ENCODE results near the gene KCNQ1OT1. TPM values are rescaled to one million over a fixed set of nuclear protein-coding genes. Genes with fewer than 3 reads are reported as not detected.

KCNQ1OT1 gene
- total RNA-seq, 1 experiment from 2014 or later, result 1.2 TPM

DNA sequence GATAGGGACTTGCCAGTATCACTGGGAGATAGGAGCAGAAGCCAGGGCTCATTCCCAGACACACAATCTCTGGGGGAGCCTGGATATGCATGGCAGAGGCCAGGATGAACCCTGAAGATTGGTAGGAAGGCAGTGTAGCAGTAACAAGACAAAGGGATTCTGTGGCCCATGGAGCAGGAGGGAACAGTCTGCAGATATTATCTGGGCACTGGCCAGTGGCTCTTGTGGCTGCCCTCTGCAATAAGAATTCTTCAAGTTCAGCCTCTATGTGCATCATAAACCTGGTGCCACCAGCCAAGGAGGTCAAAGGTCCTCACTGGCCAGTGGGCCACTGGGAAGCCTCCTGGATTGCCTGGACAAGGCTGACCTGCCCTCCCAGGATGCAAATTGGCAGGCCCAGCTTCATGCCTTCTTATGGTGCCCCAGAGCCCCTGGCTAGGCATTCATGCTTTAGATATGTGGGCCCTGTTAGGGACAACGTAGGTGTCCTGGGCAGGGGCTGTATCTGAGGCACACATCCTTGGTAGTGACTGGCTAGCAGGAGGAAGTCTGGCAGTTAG, 29.2 kb downstream of the KCNQ1OT1 start:
- TF ChIP-seq, protein P1, sequence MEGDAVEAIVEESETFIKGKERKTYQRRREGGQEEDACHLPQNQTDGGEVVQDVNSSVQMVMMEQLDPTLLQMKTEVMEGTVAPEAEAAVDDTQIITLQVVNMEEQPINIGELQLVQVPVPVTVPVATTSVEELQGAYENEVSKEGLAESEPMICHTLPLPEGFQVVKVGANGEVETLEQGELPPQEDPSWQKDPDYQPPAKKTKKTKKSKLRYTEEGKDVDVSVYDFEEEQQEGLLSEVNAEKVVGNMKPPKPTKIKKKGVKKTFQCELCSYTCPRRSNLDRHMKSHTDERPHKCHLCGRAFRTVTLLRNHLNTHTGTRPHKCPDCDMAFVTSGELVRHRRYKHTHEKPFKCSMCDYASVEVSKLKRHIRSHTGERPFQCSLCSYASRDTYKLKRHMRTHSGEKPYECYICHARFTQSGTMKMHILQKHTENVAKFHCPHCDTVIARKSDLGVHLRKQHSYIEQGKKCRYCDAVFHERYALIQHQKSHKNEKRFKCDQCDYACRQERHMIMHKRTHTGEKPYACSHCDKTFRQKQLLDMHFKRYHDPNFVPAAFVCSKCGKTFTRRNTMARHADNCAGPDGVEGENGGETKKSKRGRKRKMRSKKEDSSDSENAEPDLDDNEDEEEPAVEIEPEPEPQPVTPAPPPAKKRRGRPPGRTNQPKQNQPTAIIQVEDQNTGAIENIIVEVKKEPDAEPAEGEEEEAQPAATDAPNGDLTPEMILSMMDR (conservative IDR thresholded peaks at IDR 0.05), result no peak
- H3K79me1 ChIP-seq (ENCODE audit: insufficient read depth, low read depth, low read length, poor library complexity, severe bottlenecking), result no peaks in the 10 kb centered on the region
- no peak overlapping the region for H4K5ac ChIP-seq (ENCODE audit: insufficient read length, low read depth, low read length)
- H3K56ac ChIP-seq (ENCODE audit: insufficient read length, low read depth, low read length), result no peak overlapping the region
- H3K9me3 Mint-ChIP-seq, result no peaks in the 10 kb centered on the region; a peak in 2 of 5 replicates
- no peak overlapping the region for H3K4me2 ChIP-seq (ENCODE audit: insufficient read depth, insufficient read length, low read length)
- H3K23me2 ChIP-seq (ENCODE audit: insufficient read length, low read depth, low read length, poor library complexity, severe bottlenecking), result no peaks in the 10 kb centered on the region
- no peak overlapping the region for H2BK15ac ChIP-seq (ENCODE audit: low read depth, low read length)
- H2AK5ac ChIP-seq (ENCODE audit: insufficient read length, low read length), result no peak overlapping the region
- DNase-seq, result peak; percentile 10
- no peak overlapping the region for H3K4me3 Mint-ChIP-seq
- H2BK12ac ChIP-seq (ENCODE audit: insufficient read length, low read depth, low read length), result no peak overlapping the region
- H4K91ac ChIP-seq (ENCODE audit: insufficient read length, low read depth, low read length), result no peak overlapping the region
- H3K9me3 ChIP-seq (ENCODE audit: control insufficient read depth, low read depth, low read length), result no peaks in the 10 kb centered on the region
- no peak overlapping the region for H4K8ac ChIP-seq (replicated peaks; ENCODE audit: insufficient read length, low read depth, low read length)
- no peak overlapping the region for H2BK120ac ChIP-seq (ENCODE audit: low read depth, low read length, poor library complexity, severe bottlenecking)
- no peak overlapping the region for H3K27ac ChIP-seq (ENCODE audit: insufficient read length, low read depth, low read length)
- H3T11ph ChIP-seq (ENCODE audit: low read length), result no peak overlapping the region
- H2BK20ac ChIP-seq (ENCODE audit: low read depth, low read length, poor library complexity, severe bottlenecking), result no peak overlapping the region
- H3K18ac ChIP-seq (ENCODE audit: insufficient read length, low read depth, low read length), result no peak overlapping the region
- no peaks in the 10 kb centered on the region for H3K27me3 ChIP-seq (ENCODE audit: insufficient read depth, low read length)
- no peak overlapping the region for H2AFZ ChIP-seq (ENCODE audit: low read length)
- no CpG with 5 or more reads among the region's 1 CpG for WGBS (ENCODE audit: extremely low coverage, insufficient read length, low lambda C conversion rate)
- H3K36me3 Mint-ChIP-seq (ENCODE audit: insufficient read depth in 1 of 3, low read depth in 3 of 3), result peaks cover 1 to 5% (median 3%) of the 10 kb centered on the region in 3 experiments; a peak in 5 of 7 replicates
- H3K27ac Mint-ChIP-seq, result no peak overlapping the region
- H3K23ac ChIP-seq (ENCODE audit: insufficient read length, low read depth, low read length), result no peak overlapping the region
- peaks cover 10 to 12% of the 10 kb centered on the region in 2 experiments for H3K4me1 Mint-ChIP-seq
- H4K20me1 ChIP-seq (ENCODE audit: control insufficient read depth, insufficient read depth, insufficient read length), result peaks cover 3% of the 10 kb centered on the region
- no peak overlapping the region for H3K4ac ChIP-seq (ENCODE audit: low read depth, low read length)
- H3K27me3 Mint-ChIP-seq (ENCODE audit: low read depth), result peaks cover 23% of the 10 kb centered on the region
- no peaks in the 10 kb centered on the region for H3K79me2 ChIP-seq (ENCODE audit: insufficient read depth, low read length)
- no peak overlapping the region for H2BK5ac ChIP-seq (ENCODE audit: insufficient read length, low read length)
- no peak overlapping the region for H3K9ac ChIP-seq (ENCODE audit: extremely low read depth, insufficient read length, low read length)
- no peak overlapping the region for H3K14ac ChIP-seq (ENCODE audit: insufficient read depth, low read length)
- no peaks in the 10 kb centered on the region for H3K4me1 ChIP-seq (ENCODE audit: insufficient read depth, low read length)
